IPS-15b (cell line): ENCODE measurements around the gene RPA1.

Experiments used
- H3K27me3 ChIP-seq: one replicate; pipeline ENCODE4 v1.6.1; 2013; ENCODE audit warnings: low read length; ENCODE audit not compliant: control insufficient read depth, insufficient read depth
- H3K36me3 ChIP-seq: one replicate; pipeline ENCODE4 v1.6.1; 2013; ENCODE audit warnings: low read length; ENCODE audit not compliant: control insufficient read depth, insufficient read depth
- H3K4me1 ChIP-seq: one replicate; pipeline ENCODE4 v1.6.1; 2013; ENCODE audit warnings: mild to moderate bottlenecking, low read length; ENCODE audit not compliant: control insufficient read depth, insufficient read depth
- H3K4me3 ChIP-seq: one replicate; pipeline ENCODE4 v1.5.1; 2013; ENCODE audit warnings: low read depth, low read length
- H3K9ac ChIP-seq: one replicate; pipeline ENCODE4 v1.6.1; 2013; ENCODE audit warnings: low read depth, mild to moderate bottlenecking, low read length
- H3K9me3 ChIP-seq: one replicate; pipeline ENCODE4 v1.6.1; 2013; ENCODE audit warnings: mild to moderate bottlenecking, low read length; ENCODE audit not compliant: control insufficient read depth, insufficient read depth

Gene RPA1

GRCh38 chr17:1947743-1948516, 118.1 kb downstream of the RPA1 start:
- Histone ChIP-seq H3K9ac (no peak overlapping the region), H3K4me1 (no peaks in the 10 kb centered on the region), H3K4me3 (no peak overlapping the region), H3K36me3 (no peaks in the 10 kb centered on the region), H3K9me3 (no peaks in the 10 kb centered on the region), H3K27me3 (peaks cover 10% of the 10 kb centered on the region)

DNA sequence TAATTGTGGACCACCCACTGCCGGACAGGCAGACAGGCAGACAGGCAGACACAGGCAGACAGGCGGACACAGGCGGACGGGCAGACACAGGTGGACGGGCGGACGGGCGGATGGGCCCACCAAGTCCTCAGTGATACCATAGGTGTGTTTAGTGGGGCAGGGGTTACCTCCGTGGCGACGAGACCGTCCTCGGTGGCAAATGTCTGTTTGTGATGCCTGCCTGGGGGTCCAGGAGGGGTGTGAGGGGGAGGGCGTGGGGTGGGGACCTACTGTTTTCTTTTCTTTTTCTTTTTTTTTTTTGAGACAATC, 118.7 kb downstream of the RPA1 start:
- Histone ChIP-seq H3K9me3 (no peaks in the 10 kb centered on the region), H3K4me1 (no peaks in the 10 kb centered on the region), H3K9ac (no peak overlapping the region), H3K27me3 (peaks cover 12% of the 10 kb centered on the region), H3K4me3 (no peak overlapping the region), H3K36me3 (no peaks in the 10 kb centered on the region)
